Aorta (tissue), 5 donors: ENCODE data around the gene HRH2. TPM values are rescaled to one million over a fixed set of nuclear protein-coding genes. Genes with fewer than 3 reads are reported as not detected.

Experiments used
- ATAC-seq: fragments of 200-7000 bp; cut with Tn5 transposase; one replicate; pipeline ENCODE4 v1.9.1; 2022; ENCODE audit warnings: moderate library complexity; ENCODE audit not compliant: low FRiP score
- DNase-seq, 2 donors: peaks; one replicate each; pipeline ENCODE4 v3.0.0-alpha.2; 2020
- H3K27ac ChIP-seq, 2 donors: one replicate each; pipeline ENCODE4 v1.5.1; 2013; ENCODE audit warnings: low read length in 2 of 2, mild to moderate bottlenecking in 2 of 2, moderate library complexity in 2 of 2, control low read depth in 1 of 2, inconsistent platforms in 1 of 2, low read depth in 1 of 2
- H3K27me3 ChIP-seq, 2 donors: one replicate each; pipeline ENCODE4 v1.6.1; 2013; ENCODE audit warnings: control low read depth in 1 of 2, low read length in 1 of 2, mild to moderate bottlenecking in 1 of 2, moderate library complexity in 1 of 2; ENCODE audit not compliant: insufficient read depth in 2 of 2, control insufficient read depth in 1 of 2
- H3K36me3 ChIP-seq, 2 donors: one replicate each; pipeline ENCODE4 v1.6.1; 2013; ENCODE audit warnings: control low read depth in 1 of 2, low read length in 1 of 2, mild to moderate bottlenecking in 1 of 2; ENCODE audit not compliant: insufficient read depth in 2 of 2, control insufficient read depth in 1 of 2
- H3K4me1 ChIP-seq, 2 donors: one replicate each; pipeline ENCODE4 v1.6.1; 2013; ENCODE audit warnings: low read length in 2 of 2, control low read depth in 1 of 2, mild to moderate bottlenecking in 1 of 2, moderate library complexity in 1 of 2; ENCODE audit not compliant: insufficient read depth in 2 of 2, control insufficient read depth in 1 of 2
- H3K4me3 ChIP-seq, 2 donors: one replicate each; pipeline ENCODE4 v1.5.1; 2013; ENCODE audit warnings: low read length in 2 of 2, control low read depth in 1 of 2, mild to moderate bottlenecking in 1 of 2
- H3K9me3 ChIP-seq: one replicate; pipeline ENCODE4 v1.6.1; 2013; ENCODE audit warnings: mild to moderate bottlenecking, low read length; ENCODE audit not compliant: control insufficient read depth
- WGBS, 2 donors: extraction: QIAGEN DNeasy Blood & Tissue Kit; methylation state at CpG; one replicate each; pipeline ENCODE4 v1.1.7; 2013; 5-methylcytosine and 5-hydroxymethylcytosine counted together
- intact Hi-C, 2 donors: fragments of 100-400 bp; cut with DNase I; formaldehyde crosslinking; loops; one replicate each; pipeline versions ENCODE4 v1.14.2 to v1.15.0; 2022
- polyA plus RNA-seq, 2 donors: library from polyadenylated mRNA; stranded (reverse); fragments of 200-250 nt; gene quantifications; one replicate each; pipeline ENCODE4 v1.2.3, GENCODE V29; 2013
- total RNA-seq, 2 donors: library from RNA; stranded (reverse); fragmentation: NEBNext Ultra II Directional; extraction: Animal tissue kit (Norgen Biotek cat#: 25700); gene quantifications; one replicate each; pipeline ENCODE4 v1.2.1, GENCODE V29; 2021
- donor health status: healthy with polysubstance abuse.
- donor health status: Bipolar disorder and iron deficiency.
- donor health status: DM: no; HTN: no; CAD: no.
- donor health status: DM: no; HTN: no; CAD: no.
- donor health status: DM: yes; HTN: yes; CAD: no.

The HRH2 gene
- total and polyA plus RNA-seq, 4 donors = 1.1 to 15.3 (median 7.4) TPM

DNA sequence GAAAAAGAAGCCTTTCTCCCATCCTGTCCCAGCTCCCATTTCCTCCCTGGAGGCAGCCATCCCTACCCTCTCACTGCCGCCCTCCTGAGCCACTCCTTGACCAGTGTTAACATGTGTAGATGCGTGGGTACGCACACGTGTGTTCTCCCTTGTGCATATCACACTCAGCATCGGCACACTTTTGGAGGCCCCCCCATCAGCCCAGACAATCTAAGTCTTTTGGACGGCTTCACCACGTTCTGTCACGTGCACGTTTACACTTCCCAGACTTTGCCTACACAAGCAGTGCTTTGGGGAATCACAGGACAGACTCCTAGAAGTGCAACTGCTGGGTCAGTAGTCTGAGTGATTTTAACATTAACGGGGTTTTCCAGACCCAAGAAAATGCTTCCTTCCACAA, 18.0 kb downstream of the HRH2 start:
- no peak for ATAC-seq
- 86 to 88% methylated on average over 10 of the region's 10 CpGs for WGBS, 2 donors
- intact Hi-C loops = no loop called here

GRCh38 chr5:175677571-175677970, 19.7 kb downstream of the HRH2 start:
- Histone ChIP-seq H3K36me3 (no peaks in the 10 kb centered on the region), H3K27ac (no peak overlapping the region), H3K4me1 (no peaks in the 10 kb centered on the region), H3K9me3 (no peaks in the 10 kb centered on the region), H3K4me3 (no peak overlapping the region), H3K27me3 (no peaks in the 10 kb centered on the region)
- DNase-seq = no peak
- 92 to 94% methylated on average over 13 of the region's 13 CpGs for WGBS, 2 donors
- no peak for ATAC-seq
- intact Hi-C loops = no loop called here

More for the DNA sequence above, 18.0 kb downstream of the HRH2 start:
- DNase-seq = peak in 1 of 2 donors; percentile 45
- no peak overlapping the region for H3K4me3 ChIP-seq
- H3K27ac ChIP-seq = no peak overlapping the region
- no peaks in the 10 kb centered on the region for H3K4me1 ChIP-seq
- H3K9me3 ChIP-seq = no peaks in the 10 kb centered on the region
- no peaks in the 10 kb centered on the region for H3K27me3 ChIP-seq
- no peaks in the 10 kb centered on the region for H3K36me3 ChIP-seq

DNA sequence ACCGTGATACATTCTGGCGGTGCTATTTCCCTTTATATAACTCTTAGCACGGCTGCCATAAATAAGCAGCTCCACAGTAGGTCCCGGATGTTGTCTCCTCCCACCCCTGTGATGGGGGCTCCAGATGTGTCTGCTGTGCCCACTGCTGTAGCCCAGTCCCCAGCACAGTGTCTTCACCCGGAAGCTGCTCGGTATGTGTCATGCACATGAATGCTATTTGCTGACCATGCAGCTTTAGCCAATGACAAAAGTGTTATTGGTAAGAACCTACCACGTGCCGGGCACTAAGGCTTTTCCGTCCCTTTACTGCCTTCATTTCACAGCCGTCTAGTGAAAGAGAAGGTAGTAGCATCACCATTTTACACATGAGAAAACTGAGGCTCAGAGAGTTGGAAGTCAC, 20.2 kb downstream of the HRH2 start:
- no peaks in the 10 kb centered on the region for H3K27me3 ChIP-seq
- H3K4me1 ChIP-seq = no peaks in the 10 kb centered on the region
- ATAC-seq = no peak
- 94 to 95% methylated on average over 10 of the region's 10 CpGs for WGBS, 2 donors
- H3K27ac ChIP-seq = no peak overlapping the region
- intact Hi-C loops = no loop called here
- no peaks in the 10 kb centered on the region for H3K36me3 ChIP-seq
- no peak for DNase-seq
- H3K4me3 ChIP-seq = no peak overlapping the region
- no peaks in the 10 kb centered on the region for H3K9me3 ChIP-seq

DNA sequence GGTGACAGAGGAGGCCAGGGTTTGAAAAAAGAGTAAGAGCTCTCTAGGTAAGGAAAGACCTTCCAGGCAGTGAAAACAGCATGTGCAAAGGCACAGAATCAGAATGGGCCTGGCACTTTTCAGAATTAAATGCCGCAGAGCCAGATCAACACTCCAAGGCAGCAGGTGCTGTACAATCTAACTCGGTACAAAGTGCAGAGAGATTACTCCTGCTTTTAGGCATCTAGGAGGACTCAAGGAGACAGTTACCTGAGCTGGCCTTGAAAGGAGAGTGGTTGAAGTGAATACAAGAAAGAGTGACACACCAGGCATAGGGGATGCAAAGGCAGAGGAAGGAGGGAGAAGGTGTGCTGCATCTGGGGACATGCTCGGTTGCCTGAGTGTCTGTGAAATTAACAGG, 21.5 kb downstream of the HRH2 start:
- no peaks in the 10 kb centered on the region for H3K4me1 ChIP-seq

GRCh38 chr5:175680020-175680419, 22.1 kb downstream of the HRH2 start:
- intact Hi-C loops = no loop called here
- H3K4me3 ChIP-seq = no peak overlapping the region
- H3K27ac ChIP-seq = no peak overlapping the region
- no peak for ATAC-seq
- 92% methylated on average over 8 of the region's 8 CpGs for WGBS, 2 donors
- peak in 1 of 2 donors; percentile 31 for DNase-seq
- no peaks in the 10 kb centered on the region for H3K36me3 ChIP-seq
- H3K9me3 ChIP-seq = no peaks in the 10 kb centered on the region
- H3K4me1 ChIP-seq = no peaks in the 10 kb centered on the region
- no peaks in the 10 kb centered on the region for H3K27me3 ChIP-seq

More for the DNA sequence above, 21.5 kb downstream of the HRH2 start:
- H3K4me3 ChIP-seq = no peak overlapping the region
- H3K36me3 ChIP-seq = no peaks in the 10 kb centered on the region
- intact Hi-C loops = no loop called here
- 89 to 94% methylated on average over 3 of the region's 3 CpGs for WGBS, 2 donors
- ATAC-seq (no peak), DNase-seq (no peak)
- H3K27me3 ChIP-seq = no peaks in the 10 kb centered on the region
- H3K9me3 ChIP-seq = no peaks in the 10 kb centered on the region
- no peak overlapping the region for H3K27ac ChIP-seq

- intact Hi-C loops = no loop called here
- DNase-seq (no peak), ATAC-seq (no peak)
- Histone ChIP-seq H3K36me3 (no peaks in the 10 kb centered on the region), H3K9me3 (no peaks in the 10 kb centered on the region), H3K4me3 (no peak overlapping the region), H3K27ac (no peak overlapping the region), H3K4me1 (no peaks in the 10 kb centered on the region), H3K27me3 (no peaks in the 10 kb centered on the region)
- WGBS, 2 donors = 87 to 91% methylated on average over 7 of the region's 7 CpGs
These were observed 22.6 kb downstream of the HRH2 start for GRCh38 chr5:175680463-175680862.

DNA sequence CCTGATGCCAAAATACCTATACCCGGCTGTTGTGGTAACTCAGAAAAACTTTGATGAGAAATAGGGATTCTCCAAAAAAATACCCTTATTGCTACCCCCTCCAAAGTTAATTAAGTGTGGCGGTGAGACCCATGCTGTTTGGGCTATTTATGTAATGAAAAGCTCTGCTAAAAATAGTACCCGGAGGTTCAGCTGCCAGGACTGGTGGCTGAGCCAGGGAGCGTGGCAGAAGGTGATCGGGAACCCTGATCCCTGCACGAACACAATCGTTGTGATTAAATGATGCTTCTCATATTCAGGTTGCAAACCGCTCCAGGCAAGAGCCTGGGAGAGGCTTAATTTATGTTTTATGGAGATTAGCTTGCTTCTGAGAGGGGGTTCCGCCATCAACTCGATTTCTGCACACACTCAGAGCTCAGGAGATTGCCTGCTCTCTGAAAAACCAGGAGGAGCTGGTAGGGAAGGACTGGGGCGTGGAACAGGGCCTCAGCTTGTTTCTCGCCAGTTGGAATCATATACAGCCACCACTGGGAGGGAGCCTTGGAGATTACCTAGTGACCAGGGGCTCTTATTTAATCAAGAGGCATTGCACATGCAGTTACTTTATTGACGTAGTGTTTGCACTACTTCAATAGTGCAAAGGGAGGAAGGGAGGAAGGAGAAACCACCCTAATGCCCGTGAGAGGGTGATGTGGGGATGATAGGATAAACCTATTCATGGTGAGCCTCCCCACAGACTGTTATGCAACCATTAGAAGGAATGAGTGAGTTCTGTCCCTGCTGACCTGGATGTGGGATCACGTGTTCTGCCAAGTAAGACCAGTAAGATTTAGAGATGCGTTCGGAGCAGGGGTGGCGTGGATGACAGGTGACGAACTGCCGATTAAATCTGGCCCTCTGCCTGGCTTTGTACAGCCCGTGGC, 23.4 kb downstream of the HRH2 start:
- no peak overlapping the region for H3K4me3 ChIP-seq
- 13 to 21% methylated on average over 21 of the region's 21 CpGs for WGBS, 2 donors
- H3K27ac ChIP-seq = no peak overlapping the region
- ATAC-seq (no peak), DNase-seq (peak in 1 of 2 donors; percentile 48)
- no peaks in the 10 kb centered on the region for H3K36me3 ChIP-seq
- no peaks in the 10 kb centered on the region for H3K9me3 ChIP-seq
- H3K4me1 ChIP-seq = no peaks in the 10 kb centered on the region
- intact Hi-C loops = no loop called here
- H3K27me3 ChIP-seq = no peaks in the 10 kb centered on the region

GRCh38 chr5:175681968-175682340, 24.1 kb downstream of the HRH2 start:
- no peak overlapping the region for H3K4me3 ChIP-seq
- no peak overlapping the region for H3K27ac ChIP-seq
- H3K27me3 ChIP-seq = no peaks in the 10 kb centered on the region
- WGBS, 2 donors = 27 to 32% methylated on average over 12 of the region's 12 CpGs
- no peaks in the 10 kb centered on the region for H3K9me3 ChIP-seq
- no peaks in the 10 kb centered on the region for H3K36me3 ChIP-seq
- H3K4me1 ChIP-seq = no peaks in the 10 kb centered on the region
- ATAC-seq (no peak), DNase-seq (peak in 1 of 2 donors; percentile 70)
- intact Hi-C loops = no loop called here

GRCh38 chr5:175682664-175683063, 24.8 kb downstream of the HRH2 start:
- Histone ChIP-seq H3K27ac (no peak overlapping the region), H3K9me3 (no peaks in the 10 kb centered on the region), H3K27me3 (no peaks in the 10 kb centered on the region), H3K4me1 (no peaks in the 10 kb centered on the region), H3K4me3 (no peak overlapping the region), H3K36me3 (no peaks in the 10 kb centered on the region)
- intact Hi-C loops = no loop called here
- ATAC-seq (no peak), DNase-seq (peak; percentile 26 to 33)
- WGBS, 2 donors = 96 to 98% methylated on average over 8 of the region's 8 CpGs
